B cell (primary cell): ENCODE measurements around the gene SYNJ1.

Experiments used
- CTCF ChIP-seq: fragments of 200-600 bp; IDR thresholded peaks from one replicate; pipeline ENCODE4 v1.8.0; 2022; ENCODE audit warnings: antibody characterized with exemption, mild to moderate bottlenecking
- EZH2 ChIP-seq: IDR thresholded peaks from 2 replicates; pipeline ENCODE4 v1.6.1; 2012; ENCODE audit warnings: borderline replicate concordance, low read depth, mild to moderate bottlenecking, moderate library complexity, low read length; ENCODE audit not compliant: insufficient read depth, poor library complexity, severe bottlenecking

- no peak for TF ChIP-seq CTCF
- TF ChIP-seq EZH2: no peak
Measured at GRCh38 chr21:32593690-32594089, 134.1 kb downstream of the SYNJ1 start.
